ENCODE data around the gene IFNA8.
"Not testable (repeated sequence)": the region's sequence is repeated elsewhere in the genome, so short reads cannot be mapped to it uniquely, and the experiment has no call there.

DNA sequence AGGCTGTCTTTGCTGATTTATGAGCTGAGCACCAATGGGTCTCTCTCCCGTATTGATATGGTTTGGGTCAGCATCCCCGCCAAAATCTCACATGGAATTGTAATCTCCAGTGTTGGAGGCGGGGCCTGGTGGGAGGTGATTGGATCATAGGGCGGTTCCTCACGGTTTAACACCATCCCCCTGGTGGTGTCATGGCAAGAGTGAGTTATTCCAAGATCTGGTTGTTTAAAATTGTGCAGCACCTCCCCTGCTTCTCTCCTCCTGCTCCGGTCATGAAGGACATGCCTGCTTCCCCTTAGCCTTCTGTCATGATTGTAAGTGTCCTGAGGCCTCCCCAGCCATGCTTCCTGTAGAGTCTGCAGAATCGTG is 26.1 kb downstream of the IFNA8 start:
- not testable (repeated sequence) for TF ChIP-seq EZH2, CTCF (IDR thresholded peaks at IDR 0.05)
